Measurements from ENCODE around the gene ABCC1. TPM values are rescaled to one million over a fixed set of nuclear protein-coding genes. Genes with fewer than 3 reads are reported as not detected.
"Not testable (repeated sequence)": the region's sequence is repeated elsewhere in the genome, so short reads cannot be mapped to it uniquely, and the experiment has no call there.

ABCC1 gene
- total and polyA plus RNA-seq, 2 of the 4 experiments (the other 2 are of a cell fraction) = 39.4 to 66.0 TPM

DNA sequence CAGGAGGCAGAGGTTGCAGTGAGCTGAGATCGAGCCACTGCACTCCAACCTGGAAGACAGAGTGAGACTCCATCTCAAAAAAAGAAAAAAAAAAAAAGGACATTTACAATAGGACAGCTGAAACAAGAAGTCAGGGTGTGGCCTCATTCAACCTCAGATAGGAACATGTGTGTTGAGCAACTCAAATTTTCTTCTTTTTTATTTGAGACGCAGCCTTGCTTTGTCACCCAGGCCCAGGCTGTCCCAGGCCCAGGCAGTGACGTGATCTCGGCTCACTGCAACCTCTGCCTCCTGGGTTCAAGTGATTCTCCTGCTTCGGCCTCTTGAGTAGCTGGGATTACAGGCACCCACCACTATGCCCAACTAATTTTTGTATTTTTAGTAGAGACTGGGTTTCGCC is 12.6 kb upstream of the ABCC1 start:
- no CpG with 5 or more reads among the region's 6 CpGs for WGBS, 2 experiments (ENCODE audit: extremely low coverage in 2 of 2, insufficient read length in 1 of 2)
- H3K9me1 ChIP-seq (ENCODE audit: insufficient read depth, low read length); H4K5ac ChIP-seq (ENCODE audit: low read depth, low read length); POLR2A ChIA-PET (ENCODE audit: unreplicated experiment); H3K27ac ChIP-seq (ENCODE audit: insufficient read depth, low read length); BruUV-seq (replicated peaks); DNase-seq; H3K56ac ChIP-seq (ENCODE audit: extremely low read depth, insufficient read depth, low read length); H2AK9ac ChIP-seq (replicated peaks; ENCODE audit: low read depth, low read length, poor library complexity); H4K20me1 ChIP-seq (ENCODE audit: insufficient read depth, low read length); intact Hi-C loops (cut with micrococcal nuclease); H3K23ac ChIP-seq (ENCODE audit: low read depth, low read length); H2BK20ac ChIP-seq (ENCODE audit: low read depth, low read length); H3K4ac ChIP-seq (ENCODE audit: low read depth, low read length); H3K9me3 ChIP-seq (ENCODE audit: control insufficient read depth, insufficient read depth, low read length); H3K4me3 ChIP-seq (ENCODE audit: insufficient read depth, low read depth, low read length); H3K14ac ChIP-seq (replicated peaks; ENCODE audit: low read depth, low read length); H3K4me2 ChIP-seq (ENCODE audit: low read depth, low read length); H2AFZ ChIP-seq (replicated peaks; ENCODE audit: low read length, poor library complexity); CTCF ChIA-PET; H2AK5ac ChIP-seq (ENCODE audit: low read depth, low read length); H3K18ac ChIP-seq (ENCODE audit: low read depth, low read length); dilution Hi-C loops (cut with HindIII; ENCODE audit: low sequenced_read_pairs, unreplicated experiment); H3K79me1 ChIP-seq (ENCODE audit: low read depth in 1 of 2, low read length in 2 of 2); H3K4me1 ChIP-seq (ENCODE audit: control insufficient read depth, insufficient read depth, low read length); H2BK15ac ChIP-seq (ENCODE audit: low read depth, low read length); in situ Hi-C loops (cut with MboI; ENCODE audit: low sequenced_read_pairs); H4K91ac ChIP-seq (ENCODE audit: insufficient read depth, low read depth, low read length); H2BK5ac ChIP-seq (ENCODE audit: low read depth, low read length, poor library complexity, severe bottlenecking); H2BK120ac ChIP-seq (ENCODE audit: low read depth, low read length); H4K8ac ChIP-seq (ENCODE audit: low read depth in 2 of 2, low read length in 2 of 2); H3K36me3 ChIP-seq (ENCODE audit: control insufficient read depth, insufficient read depth, low read length); ATAC-seq (ENCODE audit: low read depth); H3K27me3 ChIP-seq (ENCODE audit: control insufficient read depth, insufficient read depth, low read length); H3K9ac ChIP-seq (ENCODE audit: low read depth, low read length): not testable (repeated sequence)

Data from IMR-90 (cell line).